Right lobe of liver (tissue), 6 donors: ENCODE measurements around the gene SLC30A9. TPM values are rescaled to one million over a fixed set of nuclear protein-coding genes. Genes with fewer than 3 reads are reported as not detected.

Source experiments
- ATAC-seq, 4 donors: fragments of 200-7000 bp; cut with Tn5 transposase; one replicate each; pipeline ENCODE4 v1.9.1; 2020; ENCODE audit warnings: mild to moderate bottlenecking in 4 of 4, moderate library complexity in 4 of 4
- DNase-seq, 3 donors: peaks; one replicate each; pipeline ENCODE4 v3.0.0-alpha.2; 2020
- H3K27ac ChIP-seq, 3 donors: fragments of 200-600 bp; one replicate each; pipeline ENCODE4 v1.8.0; 2022
- H3K27me3 ChIP-seq, 2 donors: fragments of 200-600 bp; one replicate each; pipeline ENCODE4 v1.8.0; 2022
- H3K36me3 ChIP-seq, 4 donors: fragments of 200-600 bp; sonication (generic) in 1 of 4; one replicate each; pipeline versions ENCODE4 v1.5.1 to v1.8.0; 2017 to 2022; ENCODE audit warnings: control low read depth in 1 of 4
- H3K4me1 ChIP-seq, 4 donors: fragments of 200-600 bp; sonication (generic) in 1 of 4; one replicate each; pipeline versions ENCODE4 v1.5.1 to v1.8.0; 2017 to 2022; ENCODE audit warnings: control low read depth in 1 of 4
- H3K4me3 ChIP-seq, 3 donors: fragments of 200-600 bp; one replicate each; pipeline ENCODE4 v1.8.0; 2022
- H3K9me3 ChIP-seq, 4 donors: fragments of 200-600 bp; sonication (generic) in 1 of 4; one replicate each; pipeline versions ENCODE4 v1.5.1 to v1.8.0; 2017 to 2022; ENCODE audit warnings: control low read depth in 1 of 4
- POLR2A ChIP-seq: fragments of 450-650 bp; IDR thresholded peaks from one replicate; pipeline ENCODE4 v1.6.1; 2017; ENCODE audit warnings: antibody characterized with exemption, mild to moderate bottlenecking
- WGBS: methylation state at CpG from one replicate; pipeline ENCODE4 v1.1.6; 2018; ENCODE audit warnings: low coverage, low lambda C conversion rate; ENCODE audit not compliant: insufficient coverage; ENCODE audit errors: missing lambda C conversion rate; 5-methylcytosine and 5-hydroxymethylcytosine counted together
- intact Hi-C, 2 donors: fragments of 100-400 bp; cut with DNase I; formaldehyde crosslinking; loops; one replicate each; pipeline versions ENCODE4 v1.11.2 to v1.14.1; 2022
- total RNA-seq, 6 experiments: library from RNA; depleted of rRNA in 2 of 6; stranded (reverse); fragments of >200 nt in 2 of 6; fragmentation: NEBNext Ultra II Directional in 3 of 6; extraction: Animal tissue kit (Norgen Biotek cat#: 25700) in 3 of 6; gene quantifications; one replicate each; pipeline versions ENCODE4 v1.1.0 to v1.2.4, GENCODE V29; 2016 to 2023
- TF ChIP-seq, protein P1 (sequence below), 4 donors: fragments of 200-600 bp in 3 of 4; fragments of 450-650 bp in 1 of 4; IDR thresholded peaks; one replicate each; pipeline versions ENCODE4 v1.5.1 to v1.8.0; 2016 to 2022; ENCODE audit warnings: antibody characterized with exemption in 4 of 4, mild to moderate bottlenecking in 2 of 4
- donor health status: DM: no; HTN: yes; CAD: no.
- donor health status: DM: no; HTN: no; CAD: no.
- donor health status: DM: no; HTN: no; CAD: no.
- donor health status: DM: no; HTN: yes; CAD: no.
- donor health status: DM: no; HTN: yes; CAD: no.

Gene SLC30A9
- total RNA-seq, 6 experiments from 2014 or later = 23.2 to 34.1 (median 25.6) TPM

DNA sequence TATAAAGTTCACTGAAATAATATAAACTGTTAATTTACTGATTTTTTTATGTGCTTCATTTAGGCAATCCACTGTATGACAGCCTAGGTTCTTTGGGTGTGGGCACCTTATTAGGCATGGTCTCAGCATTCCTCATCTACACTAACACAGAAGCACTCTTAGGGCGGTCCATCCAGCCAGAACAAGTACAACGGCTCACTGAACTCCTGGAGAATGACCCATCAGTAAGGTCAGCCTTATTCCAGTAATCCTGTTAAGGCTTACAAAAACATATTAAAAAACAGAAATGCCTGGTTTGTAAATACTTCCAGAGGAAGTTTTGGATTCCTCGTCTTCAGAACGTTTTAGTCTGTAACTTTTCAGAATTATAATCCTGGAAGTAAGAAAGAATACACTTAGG lies 80.1 kb downstream of the SLC30A9 start:
- TF ChIP-seq, protein P1, sequence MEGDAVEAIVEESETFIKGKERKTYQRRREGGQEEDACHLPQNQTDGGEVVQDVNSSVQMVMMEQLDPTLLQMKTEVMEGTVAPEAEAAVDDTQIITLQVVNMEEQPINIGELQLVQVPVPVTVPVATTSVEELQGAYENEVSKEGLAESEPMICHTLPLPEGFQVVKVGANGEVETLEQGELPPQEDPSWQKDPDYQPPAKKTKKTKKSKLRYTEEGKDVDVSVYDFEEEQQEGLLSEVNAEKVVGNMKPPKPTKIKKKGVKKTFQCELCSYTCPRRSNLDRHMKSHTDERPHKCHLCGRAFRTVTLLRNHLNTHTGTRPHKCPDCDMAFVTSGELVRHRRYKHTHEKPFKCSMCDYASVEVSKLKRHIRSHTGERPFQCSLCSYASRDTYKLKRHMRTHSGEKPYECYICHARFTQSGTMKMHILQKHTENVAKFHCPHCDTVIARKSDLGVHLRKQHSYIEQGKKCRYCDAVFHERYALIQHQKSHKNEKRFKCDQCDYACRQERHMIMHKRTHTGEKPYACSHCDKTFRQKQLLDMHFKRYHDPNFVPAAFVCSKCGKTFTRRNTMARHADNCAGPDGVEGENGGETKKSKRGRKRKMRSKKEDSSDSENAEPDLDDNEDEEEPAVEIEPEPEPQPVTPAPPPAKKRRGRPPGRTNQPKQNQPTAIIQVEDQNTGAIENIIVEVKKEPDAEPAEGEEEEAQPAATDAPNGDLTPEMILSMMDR (IDR thresholded peaks at IDR 0.05) = no peak
- no peak for TF ChIP-seq POLR2A
- Histone ChIP-seq H3K36me3 (peaks cover 0 to 10% (median 2%) of the 10 kb centered on the region in 4 donors), H3K4me1 (no peaks in the 10 kb centered on the region), H3K27ac (no peak overlapping the region), H3K9me3 (no peaks in the 10 kb centered on the region), H3K4me3 (no peak overlapping the region), H3K27me3 (no peaks in the 10 kb centered on the region)
- 84% methylated on average over 4 of the region's 4 CpGs for WGBS
- ATAC-seq = peak in 1 of 4 donors; percentile 29
- intact Hi-C loops = no loop called here
- no peak for DNase-seq

DNA sequence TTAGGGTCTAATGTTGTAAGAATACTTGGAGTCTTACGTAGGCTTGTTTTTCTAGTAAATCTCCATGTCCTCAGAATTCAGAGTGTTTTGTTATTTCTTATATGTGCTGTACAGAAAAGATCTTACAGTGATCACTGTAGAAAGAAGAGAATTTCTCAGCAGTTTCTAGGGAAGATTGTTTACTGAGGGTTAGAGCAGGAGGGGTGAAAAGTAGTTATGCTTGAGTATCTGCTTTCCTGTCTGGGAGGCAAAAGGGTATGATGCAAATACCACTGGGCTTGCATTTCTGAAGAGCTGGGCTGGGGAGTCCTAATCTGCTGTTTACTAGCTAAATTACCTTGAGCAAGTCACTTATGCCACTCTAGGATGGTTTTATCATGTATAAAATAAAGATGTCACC lies 84.0 kb downstream of the SLC30A9 start:
- Histone ChIP-seq H3K4me3 (no peak overlapping the region), H3K4me1 (no peaks in the 10 kb centered on the region), H3K27ac (no peak overlapping the region), H3K9me3 (no peaks in the 10 kb centered on the region), H3K27me3 (no peaks in the 10 kb centered on the region), H3K36me3 (peaks cover 0 to 17% (median 2%) of the 10 kb centered on the region in 4 donors)
- no peak for ATAC-seq
- 100% methylated on average over 1 of the region's 1 CpG for WGBS
- intact Hi-C loops = no loop called here
- no peak for DNase-seq
- TF ChIP-seq, protein P1 (IDR thresholded peaks at IDR 0.05) = no peak
- TF ChIP-seq POLR2A = no peak

DNA sequence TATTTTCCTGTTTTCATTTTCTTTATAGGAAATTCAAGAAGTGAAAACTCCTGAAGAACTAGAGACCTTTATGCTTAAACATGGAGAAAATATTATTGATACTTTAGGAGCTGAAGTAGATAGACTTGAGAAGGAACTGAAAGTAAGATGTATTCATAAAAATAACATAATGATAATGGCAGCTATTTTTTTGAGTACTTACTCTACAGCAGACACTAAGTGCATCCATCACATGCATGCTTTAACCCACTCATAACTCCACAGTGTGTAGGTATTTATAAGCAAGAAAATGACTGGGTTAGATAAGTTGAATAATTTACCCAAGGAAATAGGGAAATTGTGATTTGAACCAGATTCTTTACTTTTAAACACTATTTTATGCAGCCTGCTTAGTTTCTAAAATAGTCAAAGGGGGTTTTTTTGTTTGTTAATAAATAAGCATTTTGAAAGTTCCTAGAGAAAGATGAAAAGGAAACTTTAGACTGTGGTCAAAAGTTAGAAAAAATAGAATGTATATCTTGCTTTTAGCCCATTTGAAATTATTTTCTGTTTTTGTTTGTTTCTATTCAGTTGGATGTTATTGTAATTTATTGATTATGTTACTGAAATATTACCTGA lies 88.0 kb downstream of the SLC30A9 start:
- H3K27me3 ChIP-seq = no peaks in the 10 kb centered on the region
- no peaks in the 10 kb centered on the region for H3K9me3 ChIP-seq
- no peaks in the 10 kb centered on the region for H3K4me1 ChIP-seq
- TF ChIP-seq, protein P1 (IDR thresholded peaks at IDR 0.05) = no peak
- TF ChIP-seq POLR2A = no peak
- no peak overlapping the region for H3K27ac ChIP-seq
- DNase-seq (no peak), ATAC-seq (no peak)
- no peak overlapping the region for H3K4me3 ChIP-seq
- intact Hi-C loops = no loop called here
- H3K36me3 ChIP-seq = peaks cover 0 to 7% (median 0%) of the 10 kb centered on the region in 4 donors

DNA sequence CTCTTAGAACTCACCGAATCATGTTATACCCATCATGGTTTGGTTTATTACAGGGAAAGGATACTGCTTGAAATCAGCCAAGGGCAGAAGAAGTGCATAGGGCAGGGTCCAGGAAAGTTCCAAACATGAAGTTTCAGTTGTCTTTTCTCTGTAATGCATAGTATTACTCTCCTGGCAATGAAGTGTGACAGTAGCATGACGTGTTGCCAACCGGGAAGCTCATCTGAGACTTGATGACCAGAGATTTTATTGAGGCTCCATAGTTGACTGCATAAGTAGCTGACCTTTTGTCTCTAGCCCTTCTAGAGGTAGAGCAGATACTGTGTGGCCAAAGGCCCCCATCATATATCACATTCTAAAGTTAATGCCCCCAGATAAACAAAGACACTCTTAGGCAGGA lies 90.0 kb downstream of the SLC30A9 start:
- no peaks in the 10 kb centered on the region for H3K27me3 ChIP-seq
- ATAC-seq = no peak
- H3K4me3 ChIP-seq = no peak overlapping the region
- no peak for DNase-seq
- intact Hi-C loops = no loop called here
- H3K36me3 ChIP-seq = peaks cover 0 to 7% (median 0%) of the 10 kb centered on the region in 4 donors
- H3K9me3 ChIP-seq = no peaks in the 10 kb centered on the region
- no peaks in the 10 kb centered on the region for H3K4me1 ChIP-seq
- 100% methylated on average over 1 of the region's 3 CpGs for WGBS
- TF ChIP-seq, protein P1 (IDR thresholded peaks at IDR 0.05) = no peak
- TF ChIP-seq POLR2A = no peak
- no peak overlapping the region for H3K27ac ChIP-seq

DNA sequence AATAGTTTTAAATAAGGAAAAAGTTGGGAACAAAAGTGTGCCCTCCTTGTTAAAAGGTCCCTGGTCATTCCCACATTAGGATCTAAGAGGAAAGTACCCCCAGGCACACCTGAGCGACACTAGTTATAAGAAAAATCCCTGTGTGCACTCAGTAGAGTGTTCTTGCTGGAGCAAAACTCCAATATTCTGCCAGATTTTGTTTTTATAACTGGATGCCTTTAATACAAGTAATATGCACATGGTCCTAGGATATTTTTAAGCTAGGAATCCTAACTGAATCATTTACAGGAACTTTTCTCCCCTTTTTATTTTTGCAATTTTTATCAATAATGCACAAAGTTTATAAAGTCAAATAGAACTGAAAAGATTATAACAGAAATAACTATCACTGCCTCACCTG lies 93.5 kb downstream of the SLC30A9 start:
- TF ChIP-seq POLR2A = no peak
- TF ChIP-seq, protein P1 (IDR thresholded peaks at IDR 0.05) = no peak
- 86% methylated on average over 1 of the region's 1 CpG for WGBS

More for the DNA sequence above, 93.5 kb downstream of the SLC30A9 start:
- intact Hi-C loops = no loop called here
- H3K27me3 ChIP-seq = no peaks in the 10 kb centered on the region
- H3K27ac ChIP-seq = no peak overlapping the region
- no peaks in the 10 kb centered on the region for H3K4me1 ChIP-seq
- H3K4me3 ChIP-seq = no peak overlapping the region
- H3K9me3 ChIP-seq = no peaks in the 10 kb centered on the region
- H3K36me3 ChIP-seq = peaks cover 0 to 4% (median 0%) of the 10 kb centered on the region in 4 donors
- ATAC-seq (no peak), DNase-seq (no peak)
